Left colon (tissue), 2 donors: ENCODE measurements around the gene ZIC3. TPM values are rescaled to one million over a fixed set of nuclear protein-coding genes. Genes with fewer than 3 reads are reported as not detected.

Experiments
- ATAC-seq: fragments of 200-7000 bp; cut with Tn5 transposase; one replicate; pipeline ENCODE4 v1.9.1; 2020; ENCODE audit warnings: mild to moderate bottlenecking, moderate library complexity
- DNase-seq, 2 donors: peaks; one replicate each; pipeline ENCODE4 v3.0.0-alpha.2; 2020
- intact Hi-C, 2 donors: fragments of 100-400 bp; cut with DNase I in 1 of 2; cut with micrococcal nuclease in 1 of 2; formaldehyde crosslinking; loops; one replicate each; pipeline versions ENCODE4 v1.11.2 to v1.14.0; 2022; cut with DNase I, micrococcal nuclease
- total RNA-seq, 2 donors: library from RNA; stranded (reverse); fragmentation: NEBNext Ultra II Directional; extraction: Animal tissue kit (Norgen Biotek cat#: 25700); gene quantifications; one replicate each; pipeline ENCODE4 v1.2.1, GENCODE V29; 2021
- donor health status: DM: no; HTN: no; CAD: no.
- donor health status: DM: yes; HTN: yes; CAD: no.

Gene ZIC3
- total RNA-seq, 2 donors from 2014 or later = not detected

DNA sequence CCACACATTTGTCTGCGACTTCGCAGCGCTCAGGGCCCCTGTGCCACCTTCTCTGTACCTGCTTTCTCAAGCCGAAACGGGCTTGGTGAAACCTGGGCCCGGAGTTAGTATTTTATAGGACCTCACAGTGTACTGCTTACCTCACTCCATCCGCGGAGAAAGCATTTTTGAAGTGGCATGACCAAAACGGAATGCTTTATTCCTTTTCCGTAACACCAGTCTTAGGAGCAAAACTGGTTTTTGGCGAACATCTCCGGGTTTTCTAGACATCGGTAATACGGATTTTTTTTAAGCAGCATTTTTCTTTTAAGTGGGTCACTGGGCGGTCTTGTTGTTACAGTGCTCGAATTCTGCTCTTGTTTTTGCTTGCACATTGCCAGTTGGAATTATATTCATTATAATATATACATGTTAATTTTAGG is 3.6 kb downstream of the ZIC3 start:
- ATAC-seq (no peak), DNase-seq (no peak)
- intact Hi-C loops = no loop called here

GRCh38 chrX:137573324-137574101 is 7.6 kb downstream of the ZIC3 start:
- DNase-seq (no peak), ATAC-seq (no peak)
- intact Hi-C loops = no loop called here

DNA sequence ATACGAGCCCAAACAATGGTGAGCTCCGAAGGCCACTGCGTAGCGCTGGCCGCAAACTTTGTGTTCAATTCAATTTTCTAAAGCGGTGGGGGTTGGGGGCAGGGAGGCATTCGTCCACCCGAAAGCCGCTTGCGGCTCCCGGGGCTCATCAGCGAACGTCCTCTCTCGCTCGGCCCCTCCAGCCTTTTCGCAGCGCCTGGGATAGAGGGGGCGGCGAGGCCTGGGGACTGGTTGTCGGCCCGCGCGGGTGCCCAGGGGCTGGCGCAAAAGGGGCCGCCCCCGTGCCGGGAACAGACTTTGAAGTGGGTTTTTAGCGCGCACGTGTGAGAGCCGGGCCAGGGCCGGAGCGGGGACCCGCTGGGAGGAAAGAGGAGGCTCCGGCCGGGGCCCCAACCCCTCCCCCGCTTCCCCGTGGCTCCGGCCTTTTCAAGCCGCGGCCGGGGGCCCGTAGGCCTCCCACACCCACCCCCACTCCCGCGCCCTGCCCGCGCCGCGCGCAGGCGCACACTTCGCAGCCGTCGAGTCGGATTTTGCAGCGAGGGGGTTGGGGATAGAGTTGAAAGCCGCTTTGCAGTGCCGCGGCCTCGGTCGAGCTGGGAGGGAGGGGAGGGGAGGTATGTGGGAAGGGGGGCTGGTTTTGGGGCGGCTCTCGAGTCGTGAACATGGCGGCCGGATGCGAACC is 8.3 kb downstream of the ZIC3 start:
- DNase-seq (no peak), ATAC-seq (no peak)
- intact Hi-C loops = no loop called here

DNA sequence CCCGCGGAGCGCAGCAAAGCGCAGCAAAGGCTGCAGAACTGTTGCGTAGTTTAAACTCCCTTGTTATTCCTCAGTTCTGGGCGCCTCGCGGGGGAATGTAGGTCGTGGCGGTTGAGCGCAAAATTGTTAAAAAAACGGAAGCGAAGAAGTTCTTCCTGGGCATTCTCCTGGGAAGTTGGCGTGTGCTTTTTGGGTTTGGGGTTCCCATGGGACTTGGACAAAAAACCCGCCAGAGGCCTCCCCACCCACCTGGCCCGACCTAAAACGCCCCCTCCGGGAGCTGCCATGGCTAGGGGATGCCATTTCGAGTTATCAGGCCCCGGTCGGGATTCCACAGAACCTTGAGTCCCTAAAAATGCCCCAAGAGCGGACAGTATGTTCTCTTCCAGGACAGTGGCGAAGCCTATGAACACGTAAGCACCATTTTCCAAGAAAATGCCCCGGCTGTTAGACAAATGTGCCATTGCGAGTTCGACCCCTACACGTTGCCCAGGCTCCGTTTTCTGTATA is 8.9 kb downstream of the ZIC3 start:
- no peak for ATAC-seq
- intact Hi-C loops = no loop called here
- DNase-seq = no peak

GRCh38 chrX:137575596-137576255 is 9.8 kb downstream of the ZIC3 start:
- ATAC-seq (no peak), DNase-seq (no peak)
- intact Hi-C loops = no loop called here

- DNase-seq (no peak), ATAC-seq (no peak)
- intact Hi-C loops = no loop called here
These were observed 21.2 kb downstream of the ZIC3 start for GRCh38 chrX:137587151-137587550.

DNA sequence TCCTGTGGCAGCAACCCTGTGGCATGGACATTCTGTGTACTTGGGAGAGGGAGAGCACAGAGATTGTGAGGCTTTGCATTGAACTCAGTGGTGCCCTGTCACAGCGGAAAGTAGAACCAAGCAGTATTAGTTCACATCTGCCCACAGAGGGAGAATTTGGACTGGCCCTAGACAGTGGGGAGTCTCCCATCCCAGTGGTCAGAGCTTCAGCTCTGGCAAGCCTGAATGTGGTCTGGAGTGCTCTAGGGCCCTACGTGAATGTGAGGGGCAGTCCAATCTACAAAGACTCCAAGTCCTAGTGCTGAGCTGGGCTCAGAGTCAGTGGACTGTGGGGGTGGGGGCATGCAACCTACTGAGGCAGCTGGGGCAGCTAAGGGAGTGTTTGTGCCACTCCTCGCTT is 34.8 kb downstream of the ZIC3 start:
- intact Hi-C loops = no loop called here
- ATAC-seq (no peak), DNase-seq (no peak)
